H9 (cell line): Measurements from ENCODE around the gene CHCT1. TPM values are rescaled to one million over a fixed set of nuclear protein-coding genes. Genes with fewer than 3 reads are reported as not detected.

ENCODE experiments used
- DNase-seq: peaks from one replicate; pipeline ENCODE4 v3.0.0-alpha.2; 2017
- H2AFZ ChIP-seq: one replicate; pipeline ENCODE4 v1.6.1; 2013; ENCODE audit warnings: mild to moderate bottlenecking, low read length, control low read depth, moderate library complexity
- H2AK5ac ChIP-seq: 2 replicates; pipeline ENCODE4 v1.6.1; 2013; ENCODE audit warnings: low read length, control low read depth, mixed read lengths; ENCODE audit not compliant: insufficient read length
- H2BK120ac ChIP-seq: one replicate; pipeline ENCODE4 v1.6.1; 2013; ENCODE audit warnings: low read depth, mild to moderate bottlenecking, low read length, control low read depth, inconsistent platforms; ENCODE audit not compliant: poor library complexity, severe bottlenecking
- H2BK12ac ChIP-seq: 2 replicates; pipeline ENCODE4 v1.6.1; 2013; ENCODE audit warnings: low read length, control low read depth, mixed read lengths, low read depth; ENCODE audit not compliant: insufficient read length
- H2BK15ac ChIP-seq: 2 replicates; pipeline ENCODE4 v1.6.1; 2013; ENCODE audit warnings: low read depth, low read length, control low read depth
- H2BK20ac ChIP-seq: one replicate; pipeline ENCODE4 v1.6.1; 2013; ENCODE audit warnings: low read depth, mild to moderate bottlenecking, low read length, control low read depth, inconsistent platforms; ENCODE audit not compliant: poor library complexity, severe bottlenecking
- H2BK5ac ChIP-seq: 2 replicates; pipeline ENCODE4 v1.6.1; 2013; ENCODE audit warnings: low read length, control low read depth, mixed read lengths; ENCODE audit not compliant: insufficient read length
- H3K14ac ChIP-seq: 2 replicates; pipeline ENCODE4 v1.6.1; 2013; ENCODE audit warnings: low read length, control low read depth; ENCODE audit not compliant: insufficient read depth
- H3K18ac ChIP-seq: 2 replicates; pipeline ENCODE4 v1.6.1; 2013; ENCODE audit warnings: low read depth, mild to moderate bottlenecking, mixed read lengths, low read length, control low read depth; ENCODE audit not compliant: insufficient read length
- H3K23ac ChIP-seq: 2 replicates; pipeline ENCODE4 v1.6.1; 2013; ENCODE audit warnings: low read length, control low read depth, mixed read lengths, low read depth; ENCODE audit not compliant: insufficient read length
- H3K23me2 ChIP-seq: 2 replicates; pipeline ENCODE4 v1.6.1; 2013; ENCODE audit warnings: low read depth, mild to moderate bottlenecking, mixed read lengths, low read length, control low read depth; ENCODE audit not compliant: insufficient read length, poor library complexity, severe bottlenecking
- H3K27ac ChIP-seq: 2 replicates; pipeline ENCODE4 v1.5.1; 2013; ENCODE audit warnings: low read length, control low read depth, mixed read lengths, low read depth; ENCODE audit not compliant: insufficient read length
- H3K27me3 ChIP-seq: 2 replicates; pipeline ENCODE4 v1.6.1; 2013; ENCODE audit warnings: low read length, control low read depth, inconsistent platforms; ENCODE audit not compliant: insufficient read depth
- H3K4ac ChIP-seq: 2 replicates; pipeline ENCODE4 v1.6.1; 2013; ENCODE audit warnings: low read depth, mild to moderate bottlenecking, control low read depth, inconsistent platforms, low read length, moderate library complexity
- H3K4me1 ChIP-seq: 2 replicates; pipeline ENCODE4 v1.6.1; 2013; ENCODE audit warnings: low read length, control low read depth, inconsistent platforms; ENCODE audit not compliant: insufficient read depth
- H3K4me2 ChIP-seq: 2 replicates; pipeline ENCODE4 v1.6.1; 2013; ENCODE audit warnings: low read length, control low read depth, mixed read lengths; ENCODE audit not compliant: insufficient read length, insufficient read depth
- H3K56ac ChIP-seq: 2 replicates; pipeline ENCODE4 v1.6.1; 2013; ENCODE audit warnings: low read depth, mild to moderate bottlenecking, mixed read lengths, low read length, control low read depth; ENCODE audit not compliant: insufficient read length
- H3K79me1 ChIP-seq: 2 replicates; pipeline ENCODE4 v1.6.1; 2013; ENCODE audit warnings: low read depth, mild to moderate bottlenecking, moderate library complexity, low read length, control low read depth, inconsistent platforms; ENCODE audit not compliant: insufficient read depth, poor library complexity, severe bottlenecking
- H3K79me2 ChIP-seq: 2 replicates; pipeline ENCODE4 v1.6.1; 2013; ENCODE audit warnings: low read length, control low read depth, inconsistent platforms; ENCODE audit not compliant: insufficient read depth
- H3K9ac ChIP-seq: 2 replicates; pipeline ENCODE4 v1.6.1; 2013; ENCODE audit warnings: low read length, control low read depth, mixed read lengths; ENCODE audit not compliant: insufficient read length; ENCODE audit errors: extremely low read depth
- H3K9me3 ChIP-seq: one replicate; pipeline ENCODE4 v1.6.1; 2013; ENCODE audit warnings: low read depth, low read length, inconsistent platforms; ENCODE audit not compliant: control insufficient read depth
- H3T11ph ChIP-seq: one replicate; pipeline ENCODE4 v1.6.1; 2013; ENCODE audit warnings: mild to moderate bottlenecking, low read length, control low read depth, inconsistent platforms
- H4K20me1 ChIP-seq: one replicate; pipeline ENCODE4 v1.6.1; 2013; ENCODE audit not compliant: control insufficient read depth, insufficient read length, insufficient read depth
- H4K5ac ChIP-seq: 2 replicates; pipeline ENCODE4 v1.6.1; 2013; ENCODE audit warnings: low read depth, mild to moderate bottlenecking, mixed read lengths, low read length, control low read depth; ENCODE audit not compliant: insufficient read length
- H4K8ac ChIP-seq: replicated peaks from 2 replicates; pipeline ENCODE4 v1.6.1; 2013; ENCODE audit warnings: low read length, control low read depth, mixed read lengths, low read depth; ENCODE audit not compliant: insufficient read length
- H4K91ac ChIP-seq: 2 replicates; pipeline ENCODE4 v1.6.1; 2013; ENCODE audit warnings: low read depth, mild to moderate bottlenecking, moderate library complexity, mixed read lengths, low read length, control low read depth; ENCODE audit not compliant: insufficient read length
- H3K27ac Mint-ChIP-seq, 3 experiments: 2 replicates in 2 of 3; 3 replicates in 1 of 3; pipeline ENCODE4 v1.8.0; 2020 to 2021; ENCODE audit warnings: mixed read lengths in 3 of 3, mild to moderate bottlenecking in 1 of 3, moderate library complexity in 1 of 3
- H3K27me3 Mint-ChIP-seq: 2 replicates; pipeline ENCODE4 v1.8.0; 2021; ENCODE audit warnings: low read depth, mild to moderate bottlenecking, moderate library complexity, mixed read lengths
- H3K36me3 Mint-ChIP-seq, 3 experiments: 2 replicates in 2 of 3; 3 replicates in 1 of 3; pipeline ENCODE4 v1.8.0; 2020 to 2021; ENCODE audit warnings: low read depth in 3 of 3, mixed read lengths in 3 of 3; ENCODE audit not compliant: insufficient read depth in 1 of 3
- H3K4me1 Mint-ChIP-seq, 2 experiments: 2 replicates each; pipeline ENCODE4 v1.8.0; 2020; ENCODE audit warnings: mixed read lengths in 2 of 2
- H3K4me3 Mint-ChIP-seq, 2 experiments: 2 replicates in 1 of 2; 3 replicates in 1 of 2; pipeline ENCODE4 v1.8.0; 2020 to 2021; ENCODE audit warnings: mild to moderate bottlenecking in 2 of 2, mixed read lengths in 2 of 2, moderate library complexity in 1 of 2
- H3K9me3 Mint-ChIP-seq, 2 experiments: 2 replicates in 1 of 2; 3 replicates in 1 of 2; pipeline ENCODE4 v1.8.0; 2020; ENCODE audit warnings: mild to moderate bottlenecking in 2 of 2, mixed read lengths in 2 of 2, moderate library complexity in 1 of 2
- WGBS: extraction: QIAGEN DNeasy Blood & Tissue Kit; methylation state at CpG from one replicate; pipeline ENCODE4 v1.1.7; 2013; ENCODE audit warnings: missing lambda C conversion rate, low lambda C conversion rate, mixed read lengths; ENCODE audit not compliant: insufficient read length; ENCODE audit errors: extremely low coverage; 5-methylcytosine and 5-hydroxymethylcytosine counted together
- total RNA-seq: library from RNA; stranded (reverse); gene quantifications from 2 replicates; pipeline ENCODE4 v1.2.1, GENCODE V29; 2021
- TF ChIP-seq, protein P1 (sequence below): fragments of 200-600 bp; sonication (generic); conservative IDR thresholded peaks from 3 replicates; pipeline ENCODE4 v1.8.0; 2021; ENCODE audit warnings: antibody characterized with exemption, mild to moderate bottlenecking

The CHCT1 gene
- total RNA-seq, 1 experiment from 2014 or later, result not detected

DNA sequence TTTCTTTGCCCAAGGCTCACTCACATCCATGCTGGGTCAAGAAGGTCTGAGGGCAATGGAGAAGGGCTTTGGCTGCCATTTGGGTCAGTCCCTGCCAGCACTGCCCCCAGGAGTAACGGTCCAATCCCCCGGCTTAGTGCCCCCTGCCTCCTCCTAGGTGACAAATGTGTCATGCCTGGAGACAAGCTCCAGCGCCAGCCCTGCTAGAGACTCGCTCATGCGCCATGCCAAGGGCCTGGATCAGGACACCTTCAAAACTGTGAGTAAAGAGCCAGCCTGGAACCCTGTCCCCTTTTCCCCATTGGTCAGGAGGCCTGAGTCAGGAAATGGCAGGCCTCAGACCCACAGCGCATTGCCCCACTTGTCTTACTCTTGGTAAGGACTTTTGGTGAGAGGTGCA, 3.3 kb downstream of the CHCT1 start:
- Histone ChIP-seq H2AFZ (no peak overlapping the region), H3K4me1 (no peaks in the 10 kb centered on the region; the same call in 1 of the 2 replicates), H3K14ac (no peak overlapping the region), H4K20me1 (no peaks in the 10 kb centered on the region), H3K56ac (no peak overlapping the region), H4K8ac (no peak overlapping the region), H2BK5ac (no peak overlapping the region), H3K18ac (no peak overlapping the region), H4K5ac (no peak overlapping the region), H2AK5ac (no peak overlapping the region), H3K23me2 (no peaks in the 10 kb centered on the region), H3K27ac (no peak overlapping the region), H2BK20ac (no peak overlapping the region), H2BK12ac (no peak overlapping the region), H3K23ac (no peak overlapping the region), H3K27me3 (no peaks in the 10 kb centered on the region), H3K4ac (no peak overlapping the region), H2BK15ac (no peak overlapping the region), H3K4me2 (no peak overlapping the region), H3K9me3 (no peaks in the 10 kb centered on the region), H3K79me1 (no peaks in the 10 kb centered on the region), H4K91ac (no peak overlapping the region), H3K79me2 (no peaks in the 10 kb centered on the region), H3K9ac (no peak overlapping the region), H3T11ph (no peak overlapping the region), H2BK120ac (no peak overlapping the region)
- peaks cover 10% of the 10 kb centered on the region for H3K27me3 Mint-ChIP-seq
- no peaks in the 10 kb centered on the region for H3K9me3 Mint-ChIP-seq
- H3K4me3 Mint-ChIP-seq, result no peak overlapping the region
- H3K36me3 Mint-ChIP-seq, result no peaks in the 10 kb centered on the region
- no peak overlapping the region for H3K27ac Mint-ChIP-seq
- peaks cover 14 to 15% of the 10 kb centered on the region in 2 experiments for H3K4me1 Mint-ChIP-seq
- no peak for DNase-seq
- TF ChIP-seq, protein P1, sequence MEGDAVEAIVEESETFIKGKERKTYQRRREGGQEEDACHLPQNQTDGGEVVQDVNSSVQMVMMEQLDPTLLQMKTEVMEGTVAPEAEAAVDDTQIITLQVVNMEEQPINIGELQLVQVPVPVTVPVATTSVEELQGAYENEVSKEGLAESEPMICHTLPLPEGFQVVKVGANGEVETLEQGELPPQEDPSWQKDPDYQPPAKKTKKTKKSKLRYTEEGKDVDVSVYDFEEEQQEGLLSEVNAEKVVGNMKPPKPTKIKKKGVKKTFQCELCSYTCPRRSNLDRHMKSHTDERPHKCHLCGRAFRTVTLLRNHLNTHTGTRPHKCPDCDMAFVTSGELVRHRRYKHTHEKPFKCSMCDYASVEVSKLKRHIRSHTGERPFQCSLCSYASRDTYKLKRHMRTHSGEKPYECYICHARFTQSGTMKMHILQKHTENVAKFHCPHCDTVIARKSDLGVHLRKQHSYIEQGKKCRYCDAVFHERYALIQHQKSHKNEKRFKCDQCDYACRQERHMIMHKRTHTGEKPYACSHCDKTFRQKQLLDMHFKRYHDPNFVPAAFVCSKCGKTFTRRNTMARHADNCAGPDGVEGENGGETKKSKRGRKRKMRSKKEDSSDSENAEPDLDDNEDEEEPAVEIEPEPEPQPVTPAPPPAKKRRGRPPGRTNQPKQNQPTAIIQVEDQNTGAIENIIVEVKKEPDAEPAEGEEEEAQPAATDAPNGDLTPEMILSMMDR, result no peak
- WGBS, result no CpG with 5 or more reads among the region's 6 CpGs
